HEK293T (cell line): ENCODE results near the gene SORCS3.

Experiments used
- FOXM1 ChIP-seq: fragments of 450-650 bp; IDR thresholded peaks from 2 replicates; pipeline ENCODE4 v1.6.1; 2017; ENCODE audit warnings: mild to moderate bottlenecking, borderline replicate concordance
- SP1 ChIP-seq: fragments of 450-650 bp; IDR thresholded peaks from 2 replicates; pipeline ENCODE4 v1.6.1; 2017
- TARDBP ChIP-seq: fragments of 450-650 bp; IDR thresholded peaks from 2 replicates; pipeline ENCODE4 v1.6.1; 2016

GRCh38 chr10:104780165-104780564, 139.1 kb downstream of the SORCS3 start:
- TF ChIP-seq TARDBP (no peak), FOXM1 (no peak), SP1 (no peak)
